HEK293 (cell line): Measurements from ENCODE around the gene HGS.

Experiments used
- KLF9 ChIP-seq: fragments of 450-650 bp; formaldehyde crosslinking; IDR thresholded peaks from 2 replicates; pipeline ENCODE4 v1.5.1; 2016; ENCODE audit warnings: missing biosample characterization, missing genetic modification characterization, low read depth
- MEIS1 ChIP-seq: sonication (generic); formaldehyde crosslinking; IDR thresholded peaks from 2 replicates; pipeline ENCODE4 v1.8.1; 2022; ENCODE audit warnings: missing genetic modification reagents, mild to moderate bottlenecking, borderline replicate concordance
- YY1 ChIP-seq: fragments of 450-650 bp; formaldehyde crosslinking; IDR thresholded peaks from 2 replicates; pipeline ENCODE4 v1.5.1; 2018; ENCODE audit warnings: missing biosample characterization, missing genetic modification characterization
- ZNF184 ChIP-seq: fragments of 450-650 bp; IDR thresholded peaks from 2 replicates; pipeline ENCODE4 v1.5.1; 2018; ENCODE audit warnings: missing biosample characterization, mild to moderate bottlenecking, missing genetic modification characterization
- ZNF274 ChIP-seq, 2 experiments: fragments of 200-500 bp in 1 of 2; fragments of 450-650 bp in 1 of 2; sonication (Bioruptor generic) in 1 of 2; formaldehyde crosslinking in 1 of 2; IDR thresholded peaks; 2 replicates each; pipeline versions ENCODE4 v1.5.1 to v1.6.1; 2014 to 2016; ENCODE audit warnings: borderline replicate concordance in 1 of 2, inconsistent platforms in 1 of 2, low read length in 1 of 2, missing biosample characterization in 1 of 2, missing genetic modification characterization in 1 of 2
- ZNF658 ChIP-seq: fragments of 450-650 bp; formaldehyde crosslinking; IDR thresholded peaks from 2 replicates; pipeline ENCODE4; 2016; ENCODE audit warnings: missing biosample characterization, missing genetic modification characterization
- TF ChIP-seq, protein P1 (sequence below): fragments of 450-650 bp; formaldehyde crosslinking; IDR thresholded peaks from 2 replicates; pipeline ENCODE4 v1.5.1; 2016; ENCODE audit warnings: missing biosample characterization, missing genetic modification characterization

GRCh38 chr17:81641825-81642489, 41.9 kb upstream of the HGS start:
- TF ChIP-seq, protein P1, sequence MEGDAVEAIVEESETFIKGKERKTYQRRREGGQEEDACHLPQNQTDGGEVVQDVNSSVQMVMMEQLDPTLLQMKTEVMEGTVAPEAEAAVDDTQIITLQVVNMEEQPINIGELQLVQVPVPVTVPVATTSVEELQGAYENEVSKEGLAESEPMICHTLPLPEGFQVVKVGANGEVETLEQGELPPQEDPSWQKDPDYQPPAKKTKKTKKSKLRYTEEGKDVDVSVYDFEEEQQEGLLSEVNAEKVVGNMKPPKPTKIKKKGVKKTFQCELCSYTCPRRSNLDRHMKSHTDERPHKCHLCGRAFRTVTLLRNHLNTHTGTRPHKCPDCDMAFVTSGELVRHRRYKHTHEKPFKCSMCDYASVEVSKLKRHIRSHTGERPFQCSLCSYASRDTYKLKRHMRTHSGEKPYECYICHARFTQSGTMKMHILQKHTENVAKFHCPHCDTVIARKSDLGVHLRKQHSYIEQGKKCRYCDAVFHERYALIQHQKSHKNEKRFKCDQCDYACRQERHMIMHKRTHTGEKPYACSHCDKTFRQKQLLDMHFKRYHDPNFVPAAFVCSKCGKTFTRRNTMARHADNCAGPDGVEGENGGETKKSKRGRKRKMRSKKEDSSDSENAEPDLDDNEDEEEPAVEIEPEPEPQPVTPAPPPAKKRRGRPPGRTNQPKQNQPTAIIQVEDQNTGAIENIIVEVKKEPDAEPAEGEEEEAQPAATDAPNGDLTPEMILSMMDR (tag by site-specific recombination) = no peak
- TF ChIP-seq MEIS1 (CRISPR knock-in tag) (no peak), ZNF658 (tag by site-specific recombination) (no peak), YY1 (no peak), KLF9 (tag by site-specific recombination) (no peak), ZNF274 (IDR thresholded peaks at IDR 0.05; ENCODE audit: low read length) (no peak), ZNF274 (tag by site-specific recombination; IDR thresholded peaks at IDR 0.05; ENCODE audit: borderline replicate concordance) (no peak), ZNF184 (no peak)
